Measurements from ENCODE around the gene RSRP1. TPM values are rescaled to one million over a fixed set of nuclear protein-coding genes. Genes with fewer than 3 reads are reported as not detected.
A peak's percentile ranks its signal among the peaks of the same experiment; 100 is the strongest.

Gene RSRP1
- total and polyA plus RNA-seq, 2 of the 13 experiments (the other 11 are each of a cell fraction or from before 2014, with no cell fraction given) = 43.9 to 52.8 TPM

GRCh38 chr1:25247829-25248754 lies 838 bp upstream of the RSRP1 start (continued):
- peak; percentile 12 for TF ChIP-seq HNRNPK (IDR thresholded peaks at IDR 0.05; ENCODE audit: low read depth, low read length, poor library complexity, severe bottlenecking)
- TF ChIP-seq, protein P1, sequence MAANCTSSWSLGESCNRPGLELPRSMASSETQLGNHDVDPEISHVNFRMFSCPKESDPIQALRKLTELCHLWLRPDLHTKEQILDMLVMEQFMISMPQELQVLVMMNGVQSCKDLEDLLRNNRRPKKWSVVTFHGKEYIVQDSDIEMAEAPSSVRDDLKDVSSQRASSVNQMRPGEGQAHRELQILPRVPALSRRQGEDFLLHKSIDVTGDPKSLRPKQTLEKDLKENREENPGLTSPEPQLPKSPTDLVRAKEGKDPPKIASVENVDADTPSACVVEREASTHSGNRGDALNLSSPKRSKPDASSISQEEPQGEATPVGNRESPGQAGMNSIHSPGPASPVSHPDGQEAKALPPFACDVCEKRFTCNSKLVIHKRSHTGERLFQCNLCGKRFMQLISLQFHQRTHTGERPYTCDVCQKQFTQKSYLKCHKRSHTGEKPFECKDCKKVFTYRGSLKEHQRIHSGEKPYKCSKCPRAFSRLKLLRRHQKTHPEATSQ (CRISPR knock-in tag; IDR thresholded peaks at IDR 0.05; ENCODE audit: borderline replicate concordance) = no peak
- TF ChIP-seq FOXC1 (CRISPR knock-in tag; IDR thresholded peaks at IDR 0.05; ENCODE audit: borderline replicate concordance) = 0 out of 2 replicates have a peak, but pooled peaks have one; percentile 3
- TF ChIP-seq FLYWCH1 (CRISPR knock-in tag; IDR thresholded peaks at IDR 0.05) = no peak
- TF ChIP-seq RFX3 (CRISPR knock-in tag; IDR thresholded peaks at IDR 0.05) = no peak
- no peak for TF ChIP-seq POLR2G (IDR thresholded peaks at IDR 0.05; ENCODE audit: low read depth, low read length)
- TF ChIP-seq TRAFD1 (CRISPR knock-in tag; IDR thresholded peaks at IDR 0.05; ENCODE audit: borderline replicate concordance) = no peak
- TF ChIP-seq ZNF235 (CRISPR knock-in tag; IDR thresholded peaks at IDR 0.05; ENCODE audit: borderline replicate concordance) = no peak
- TF ChIP-seq ZNF44 (CRISPR knock-in tag; IDR thresholded peaks at IDR 0.05) = no peak
- TF ChIP-seq ZNF652 (CRISPR knock-in tag; IDR thresholded peaks at IDR 0.05; ENCODE audit: borderline replicate concordance, low read depth) = no peak
- TF ChIP-seq HES4 (CRISPR knock-in tag; IDR thresholded peaks at IDR 0.05; ENCODE audit: borderline replicate concordance) = 0 out of 2 replicates have a peak, but pooled peaks have one; percentile 0
- TF ChIP-seq, protein P2, sequence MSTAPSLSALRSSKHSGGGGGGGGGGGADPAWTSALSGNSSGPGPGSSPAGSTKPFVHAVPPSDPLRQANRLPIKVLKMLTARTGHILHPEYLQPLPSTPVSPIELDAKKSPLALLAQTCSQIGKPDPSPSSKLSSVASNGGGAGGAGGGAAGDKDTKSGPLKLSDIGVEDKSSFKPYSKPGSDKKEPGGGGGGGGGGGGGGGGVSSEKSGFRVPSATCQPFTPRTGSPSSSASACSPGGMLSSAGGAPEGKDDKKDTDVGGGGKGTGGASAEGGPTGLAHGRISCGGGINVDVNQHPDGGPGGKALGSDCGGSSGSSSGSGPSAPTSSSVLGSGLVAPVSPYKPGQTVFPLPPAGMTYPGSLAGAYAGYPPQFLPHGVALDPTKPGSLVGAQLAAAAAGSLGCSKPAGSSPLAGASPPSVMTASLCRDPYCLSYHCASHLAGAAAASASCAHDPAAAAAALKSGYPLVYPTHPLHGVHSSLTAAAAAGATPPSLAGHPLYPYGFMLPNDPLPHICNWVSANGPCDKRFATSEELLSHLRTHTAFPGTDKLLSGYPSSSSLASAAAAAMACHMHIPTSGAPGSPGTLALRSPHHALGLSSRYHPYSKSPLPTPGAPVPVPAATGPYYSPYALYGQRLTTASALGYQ (CRISPR knock-in tag; IDR thresholded peaks at IDR 0.05) = no peak
- TF ChIP-seq CBX1 (IDR thresholded peaks at IDR 0.05; ENCODE audit: low read depth) = no peak
- TF ChIP-seq ZFP1 (CRISPR knock-in tag; IDR thresholded peaks at IDR 0.05) = no peak
- TF ChIP-seq NFIB (CRISPR knock-in tag; IDR thresholded peaks at IDR 0.05; ENCODE audit: borderline replicate concordance) = no peak
- no peak for TF ChIP-seq SMC3 (IDR thresholded peaks at IDR 0.05; ENCODE audit: low read length)
- TF ChIP-seq MEIS1 (CRISPR knock-in tag; IDR thresholded peaks at IDR 0.05; ENCODE audit: borderline replicate concordance) = no peak
- TF ChIP-seq ARHGAP35 (CRISPR knock-in tag; IDR thresholded peaks at IDR 0.05; ENCODE audit: borderline replicate concordance) = no peak
- no peak for TF ChIP-seq ZNF30 (CRISPR knock-in tag; IDR thresholded peaks at IDR 0.05)
- 0 out of 2 replicates have a peak, but pooled peaks have one; percentile 2 for TF ChIP-seq ZNF12 (CRISPR knock-in tag; IDR thresholded peaks at IDR 0.05)
- TF ChIP-seq, protein P3, sequence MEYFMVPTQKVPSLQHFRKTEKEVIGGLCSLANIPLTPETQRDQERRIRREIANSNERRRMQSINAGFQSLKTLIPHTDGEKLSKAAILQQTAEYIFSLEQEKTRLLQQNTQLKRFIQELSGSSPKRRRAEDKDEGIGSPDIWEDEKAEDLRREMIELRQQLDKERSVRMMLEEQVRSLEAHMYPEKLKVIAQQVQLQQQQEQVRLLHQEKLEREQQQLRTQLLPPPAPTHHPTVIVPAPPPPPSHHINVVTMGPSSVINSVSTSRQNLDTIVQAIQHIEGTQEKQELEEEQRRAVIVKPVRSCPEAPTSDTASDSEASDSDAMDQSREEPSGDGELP (IDR thresholded peaks at IDR 0.05; ENCODE audit: borderline replicate concordance, low read depth) = no peak
- TF ChIP-seq, protein P4, sequence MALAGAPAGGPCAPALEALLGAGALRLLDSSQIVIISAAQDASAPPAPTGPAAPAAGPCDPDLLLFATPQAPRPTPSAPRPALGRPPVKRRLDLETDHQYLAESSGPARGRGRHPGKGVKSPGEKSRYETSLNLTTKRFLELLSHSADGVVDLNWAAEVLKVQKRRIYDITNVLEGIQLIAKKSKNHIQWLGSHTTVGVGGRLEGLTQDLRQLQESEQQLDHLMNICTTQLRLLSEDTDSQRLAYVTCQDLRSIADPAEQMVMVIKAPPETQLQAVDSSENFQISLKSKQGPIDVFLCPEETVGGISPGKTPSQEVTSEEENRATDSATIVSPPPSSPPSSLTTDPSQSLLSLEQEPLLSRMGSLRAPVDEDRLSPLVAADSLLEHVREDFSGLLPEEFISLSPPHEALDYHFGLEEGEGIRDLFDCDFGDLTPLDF (CRISPR knock-in tag; IDR thresholded peaks at IDR 0.05) = no peak
